HepG2 (cell line): ENCODE results near the gene CORO1C. TPM values are rescaled to one million over a fixed set of nuclear protein-coding genes. Genes with fewer than 3 reads are reported as not detected.

Source experiments
- ATAC-seq: fragments of 200-7000 bp; cut with Tn5 transposase; 3 replicates; pipeline ENCODE4 v1.9.1; 2020; ENCODE audit warnings: mild to moderate bottlenecking, moderate library complexity
- BruUV-seq: library from RNA; stranded (reverse); fragments of 400-500 nt; replicated peaks from 2 replicates; lab custom pipeline; 2021; lab: Mats Ljungman, UMichigan
- CTCF ChIA-PET: fragments of 300-600 bp; formaldehyde crosslinking; extraction: SDS; loops from one replicate; lab custom pipeline; 2021; ENCODE audit warnings: low total read pairs, inconsistent platforms, low intra/inter-chr PET ratio; lab: Yijun Ruan, JAX
- POLR2A ChIA-PET: fragments of 350-600 bp; sonication (Branson Sonifier 250); formaldehyde crosslinking; loops from one replicate; lab custom pipeline; 2020; ENCODE audit warnings: antibody characterized with exemption, inconsistent platforms; lab: Yijun Ruan, JAX
- DNase-seq: peaks from one replicate; pipeline ENCODE4 v3.0.0-alpha.2; 2015; ENCODE audit warnings: low spot score
- FAIRE-seq: peaks from 3 replicates; lab custom pipeline; 2011; peaks lifted over from hg19 to GRCh38; lab: Jason Lieb, UNC
- H2AFZ ChIP-seq: one replicate; pipeline ENCODE4 v1.6.1; 2011; ENCODE audit warnings: low read length, inconsistent platforms
- H3K27ac ChIP-seq: fragments of 300-600 bp; 3 replicates; pipeline ENCODE4 v1.8.0; 2011; ENCODE audit warnings: mixed run types, mild to moderate bottlenecking, mixed read lengths, low read length, inconsistent platforms; ENCODE audit not compliant: insufficient read depth; ENCODE audit errors: extremely low read length
- H3K27me3 ChIP-seq, 2 experiments: fragments of 200-600 bp in 1 of 2; 2 replicates in 1 of 2; 3 replicates in 1 of 2; pipeline versions ENCODE4 v1.6.0 to v1.8.0; 2011; ENCODE audit warnings: low read length in 2 of 2, mild to moderate bottlenecking in 2 of 2, moderate library complexity in 2 of 2, inconsistent platforms in 1 of 2; ENCODE audit not compliant: insufficient read depth in 2 of 2, control insufficient read depth in 1 of 2
- H3K36me3 ChIP-seq, 2 experiments: fragments of 200-600 bp in 1 of 2; replicated peaks in 1 of 2; 2 replicates in 1 of 2; 3 replicates in 1 of 2; pipeline versions ENCODE4 v1.5.1 to v1.8.0; 2011; ENCODE audit warnings: low read length in 2 of 2, inconsistent platforms in 1 of 2; ENCODE audit not compliant: insufficient read depth in 2 of 2, control insufficient read depth in 1 of 2
- H3K4me1 ChIP-seq: 2 replicates; pipeline ENCODE4 v1.5.1; 2012; ENCODE audit warnings: low read length, inconsistent platforms; ENCODE audit not compliant: insufficient read depth
- H3K4me2 ChIP-seq: 2 replicates; pipeline ENCODE4 v1.6.0; 2011; ENCODE audit warnings: low read depth, low read length, inconsistent platforms
- H3K4me3 ChIP-seq, 3 experiments: fragments of 200-600 bp in 1 of 3; sonication (generic), shearing (Covaris generic) in 1 of 3; replicated peaks in 1 of 3; 2 replicates each; pipeline ENCODE4 v1.5.1; 2011 to 2016; ENCODE audit warnings: low read length in 3 of 3, inconsistent platforms in 2 of 3, low read depth in 2 of 3, mild to moderate bottlenecking in 2 of 3, control low read depth in 1 of 3, mixed read lengths in 1 of 3; ENCODE audit not compliant: insufficient read depth in 1 of 3
- H3K79me2 ChIP-seq: one replicate; pipeline ENCODE4 v1.6.1; 2011; ENCODE audit warnings: low read length, inconsistent platforms; ENCODE audit not compliant: insufficient read depth
- H3K9ac ChIP-seq: 2 replicates; pipeline ENCODE4 v1.6.0; 2011; ENCODE audit warnings: mild to moderate bottlenecking, low read depth, low read length, inconsistent platforms; ENCODE audit not compliant: insufficient read depth
- H3K9me3 ChIP-seq: 2 replicates; pipeline ENCODE4 v1.5.1; 2012; ENCODE audit warnings: mild to moderate bottlenecking, low read length
- H4K20me1 ChIP-seq: 2 replicates; pipeline ENCODE4 v1.6.0; 2011; ENCODE audit warnings: inconsistent platforms, mild to moderate bottlenecking, low read length, moderate library complexity; ENCODE audit not compliant: insufficient read depth
- GATAD1 ChIP-seq: IDR thresholded peaks from 2 replicates; pipeline ENCODE4 v1.6.1; 2016; ENCODE audit warnings: missing genetic modification reagents, missing compliant biosample characterization
- KDM2A ChIP-seq: sonication (generic); formaldehyde crosslinking; IDR thresholded peaks from 2 replicates; pipeline ENCODE4 v1.4.0; 2020; ENCODE audit warnings: low read depth, missing genetic modification reagents, borderline replicate concordance
- MBNL3 ChIP-seq: fragments of 250-450 bp; sonication (Bioruptor Pico); conservative IDR thresholded peaks from 2 replicates; pipeline ENCODE4 v1.8.0; 2022; ENCODE audit warnings: mild to moderate bottlenecking, inconsistent platforms
- PAX8 ChIP-seq: sonication (generic); formaldehyde crosslinking; IDR thresholded peaks from 2 replicates; pipeline ENCODE4 v1.8.0; 2022; ENCODE audit warnings: mild to moderate bottlenecking, missing genetic modification reagents, borderline replicate concordance
- RBFOX2 ChIP-seq: fragments of 200-400 bp; formaldehyde crosslinking; IDR thresholded peaks from 2 replicates; pipeline ENCODE4 v1.6.1; 2017; ENCODE audit warnings: low read depth, mild to moderate bottlenecking, low read length
- SP1 ChIP-seq, 2 experiments: fragments of 450-650 bp in 1 of 2; sonication (generic) in 1 of 2; formaldehyde crosslinking in 1 of 2; IDR thresholded peaks; 2 replicates each; pipeline versions ENCODE4 v1.4.0 to v1.6.1; 2016 to 2020; ENCODE audit warnings: missing genetic modification reagents in 1 of 2
- SP140L ChIP-seq: sonication (generic); formaldehyde crosslinking; IDR thresholded peaks from 2 replicates; pipeline ENCODE4 v1.4.0; 2020; ENCODE audit warnings: missing genetic modification reagents, borderline replicate concordance
- TAF1 ChIP-seq: sonication (generic); formaldehyde crosslinking; IDR thresholded peaks from 2 replicates; pipeline ENCODE4 v1.4.0; 2020; ENCODE audit warnings: missing genetic modification reagents
- ZBTB1 ChIP-seq: sonication (generic); formaldehyde crosslinking; IDR thresholded peaks from 2 replicates; pipeline ENCODE4 v1.4.0; 2020; ENCODE audit warnings: missing genetic modification reagents, borderline replicate concordance
- WGBS: methylation state at CpG from one replicate; pipeline ENCODE4 v1.1.6; 2017; ENCODE audit warnings: low lambda C conversion rate; 5-methylcytosine and 5-hydroxymethylcytosine counted together
- in situ Hi-C: cut with HindIII; loops from 2 replicates; pipeline ENCODE4 v1.10.0; 2017; ENCODE audit warnings: low pct_unique_long_range_greater_than_20kb; ENCODE audit not compliant: extremely low pct_ligation_motif_present
- intact Hi-C: fragments of 100-400 bp; cut with micrococcal nuclease; formaldehyde crosslinking; loops from one replicate; pipeline ENCODE4 v1.10.0; 2022; ENCODE audit not compliant: unreplicated experiment
- polyA plus RNA-seq, 8 experiments: library from polyadenylated mRNA; depleted of rRNA in 3 of 8; stranded (reverse) in 7 of 8; unstranded in 1 of 8; fragments of >200 nt; fragmentation: Illumina TruSeq in 4 of 8; extraction: Trizol in 4 of 8; gene quantifications; 2 replicates each; pipeline versions ENCODE4 v1.2.1 to v1.2.3, GENCODE V29; 2011 to 2016; ENCODE audit warnings: low read depth in 4 of 8, missing spikeins in 1 of 8, mixed read lengths in 1 of 8; ENCODE audit not compliant: insufficient read depth in 1 of 8
- total RNA-seq, 5 experiments: library from RNA; depleted of rRNA; stranded (reverse); fragments of >200 nt; fragmentation: Illumina TruSeq; extraction: Trizol; gene quantifications; 2 replicates each; pipeline ENCODE4 v1.2.3, GENCODE V29; 2016; ENCODE audit warnings: low read depth in 1 of 5
- TF ChIP-seq, protein P1 (sequence below): conservative IDR thresholded peaks from 2 replicates; pipeline ENCODE4 v1.6.1; 2018; ENCODE audit warnings: missing genetic modification reagents
- TF ChIP-seq, protein P2 (sequence below): IDR thresholded peaks from 2 replicates; pipeline ENCODE4 v1.4.0; 2020; ENCODE audit warnings: mild to moderate bottlenecking, missing genetic modification reagents
- TF ChIP-seq, protein P3 (sequence below): sonication (generic); formaldehyde crosslinking; IDR thresholded peaks from 2 replicates; pipeline ENCODE4 v1.8.1; 2022; ENCODE audit warnings: low read depth, mild to moderate bottlenecking, missing genetic modification reagents
- TF ChIP-seq, protein P4 (sequence below): IDR thresholded peaks from 2 replicates; pipeline ENCODE4 v1.6.1; 2016; ENCODE audit warnings: control low read depth

CORO1C gene
- total and polyA plus RNA-seq, 2 of the 13 experiments (the other 11 are each of a cell fraction or from before 2014, with no cell fraction given): 73.7 to 131 TPM

DNA sequence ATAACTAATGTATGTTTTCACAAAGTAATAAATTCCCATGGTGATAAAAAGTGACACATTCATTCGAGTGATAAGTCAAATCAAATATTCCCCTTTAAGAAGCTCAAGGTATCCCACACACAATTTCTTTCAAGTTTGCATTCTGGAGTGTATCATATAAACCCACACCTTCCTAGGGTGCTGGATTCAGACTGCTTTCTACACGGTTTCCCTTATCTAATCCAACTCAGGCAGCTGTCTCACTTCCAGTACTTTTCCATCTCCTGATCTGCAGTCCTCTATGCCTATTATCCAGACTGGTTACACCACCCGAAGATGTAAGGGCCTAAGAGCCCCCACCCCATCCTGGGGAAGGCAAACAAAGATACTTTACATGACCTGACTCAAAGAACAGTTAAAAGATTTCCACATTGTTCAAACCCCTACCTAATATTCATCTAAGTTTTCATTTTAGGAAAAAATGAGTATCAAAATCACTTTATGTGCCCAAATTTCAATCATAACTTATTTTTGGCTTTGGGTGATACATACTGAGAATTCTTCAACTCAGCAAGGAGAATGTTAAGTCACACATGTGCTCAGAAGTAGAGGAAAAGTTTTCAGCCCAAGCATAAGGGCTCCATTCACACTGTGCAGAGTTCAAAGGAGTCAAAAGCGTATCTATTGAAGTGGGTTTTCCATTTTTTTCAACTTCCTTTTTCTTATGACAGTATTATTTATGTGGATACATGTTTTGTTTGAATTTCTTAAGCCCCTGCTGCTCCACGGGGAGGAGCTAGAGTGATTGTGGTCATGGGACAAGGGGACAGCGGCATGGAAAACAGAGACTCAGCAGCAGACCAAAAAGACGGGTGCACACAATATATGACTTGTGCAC is 41.8 kb downstream of the CORO1C start:
- Histone ChIP-seq H2AFZ (no peak overlapping the region), H3K4me3 (peak overlapping the region; percentile 3 to 45 (median 43); a peak in 4 of 6 replicates), H3K27ac (peak overlapping the region; percentile 86), H3K9ac (peak overlapping the region; percentile 78), H3K4me2 (peak overlapping the region; percentile 83), H3K27me3 (no peaks in the 10 kb centered on the region), H3K36me3 (peaks cover 0 to 11% of the 10 kb centered on the region in 2 experiments; a peak in 3 of 5 replicates), H3K9me3 (no peaks in the 10 kb centered on the region), H3K4me1 (peaks cover 71% of the 10 kb centered on the region), H4K20me1 (no peaks in the 10 kb centered on the region; the same call in 1 of the 2 replicates), H3K79me2 (peaks cover 84% of the 10 kb centered on the region)
- peak; percentile 89 for DNase-seq
- POLR2A ChIA-PET: interaction anchor here (0.6 to 2.5 kb wide), 8 partner anchors 9 to 45 kb away, joined by 3 to 12 read pairs (median 4); no protein-coding TSS in a partner anchor
- CTCF ChIA-PET: interaction anchor here (1.5 kb wide), 1 partner anchor 114 kb away, joined by 4 read pairs; no protein-coding TSS in a partner anchor
- peak; percentile 49 for ATAC-seq
- 12% methylated on average over 7 of the region's 7 CpGs for WGBS
- intact Hi-C loops (loop anchor here (2.0 to 5.0 kb wide), 3 partner anchors 25 to 83 kb away; no protein-coding TSS in a partner anchor), in situ Hi-C loops (no loop called here)
- BruUV-seq: no TSS peak
- FAIRE-seq: peak; percentile 72
- TF ChIP-seq, protein P1, sequence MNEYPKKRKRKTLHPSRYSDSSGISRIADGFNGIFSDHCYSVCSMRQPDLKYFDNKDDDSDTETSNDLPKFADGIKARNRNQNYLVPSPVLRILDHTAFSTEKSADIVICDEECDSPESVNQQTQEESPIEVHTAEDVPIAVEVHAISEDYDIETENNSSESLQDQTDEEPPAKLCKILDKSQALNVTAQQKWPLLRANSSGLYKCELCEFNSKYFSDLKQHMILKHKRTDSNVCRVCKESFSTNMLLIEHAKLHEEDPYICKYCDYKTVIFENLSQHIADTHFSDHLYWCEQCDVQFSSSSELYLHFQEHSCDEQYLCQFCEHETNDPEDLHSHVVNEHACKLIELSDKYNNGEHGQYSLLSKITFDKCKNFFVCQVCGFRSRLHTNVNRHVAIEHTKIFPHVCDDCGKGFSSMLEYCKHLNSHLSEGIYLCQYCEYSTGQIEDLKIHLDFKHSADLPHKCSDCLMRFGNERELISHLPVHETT: no peak
- TF ChIP-seq, protein P2, sequence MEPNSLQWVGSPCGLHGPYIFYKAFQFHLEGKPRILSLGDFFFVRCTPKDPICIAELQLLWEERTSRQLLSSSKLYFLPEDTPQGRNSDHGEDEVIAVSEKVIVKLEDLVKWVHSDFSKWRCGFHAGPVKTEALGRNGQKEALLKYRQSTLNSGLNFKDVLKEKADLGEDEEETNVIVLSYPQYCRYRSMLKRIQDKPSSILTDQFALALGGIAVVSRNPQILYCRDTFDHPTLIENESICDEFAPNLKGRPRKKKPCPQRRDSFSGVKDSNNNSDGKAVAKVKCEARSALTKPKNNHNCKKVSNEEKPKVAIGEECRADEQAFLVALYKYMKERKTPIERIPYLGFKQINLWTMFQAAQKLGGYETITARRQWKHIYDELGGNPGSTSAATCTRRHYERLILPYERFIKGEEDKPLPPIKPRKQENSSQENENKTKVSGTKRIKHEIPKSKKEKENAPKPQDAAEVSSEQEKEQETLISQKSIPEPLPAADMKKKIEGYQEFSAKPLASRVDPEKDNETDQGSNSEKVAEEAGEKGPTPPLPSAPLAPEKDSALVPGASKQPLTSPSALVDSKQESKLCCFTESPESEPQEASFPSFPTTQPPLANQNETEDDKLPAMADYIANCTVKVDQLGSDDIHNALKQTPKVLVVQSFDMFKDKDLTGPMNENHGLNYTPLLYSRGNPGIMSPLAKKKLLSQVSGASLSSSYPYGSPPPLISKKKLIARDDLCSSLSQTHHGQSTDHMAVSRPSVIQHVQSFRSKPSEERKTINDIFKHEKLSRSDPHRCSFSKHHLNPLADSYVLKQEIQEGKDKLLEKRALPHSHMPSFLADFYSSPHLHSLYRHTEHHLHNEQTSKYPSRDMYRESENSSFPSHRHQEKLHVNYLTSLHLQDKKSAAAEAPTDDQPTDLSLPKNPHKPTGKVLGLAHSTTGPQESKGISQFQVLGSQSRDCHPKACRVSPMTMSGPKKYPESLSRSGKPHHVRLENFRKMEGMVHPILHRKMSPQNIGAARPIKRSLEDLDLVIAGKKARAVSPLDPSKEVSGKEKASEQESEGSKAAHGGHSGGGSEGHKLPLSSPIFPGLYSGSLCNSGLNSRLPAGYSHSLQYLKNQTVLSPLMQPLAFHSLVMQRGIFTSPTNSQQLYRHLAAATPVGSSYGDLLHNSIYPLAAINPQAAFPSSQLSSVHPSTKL (CRISPR knock-in tag): peak; percentile 54
- TF ChIP-seq, protein P3, sequence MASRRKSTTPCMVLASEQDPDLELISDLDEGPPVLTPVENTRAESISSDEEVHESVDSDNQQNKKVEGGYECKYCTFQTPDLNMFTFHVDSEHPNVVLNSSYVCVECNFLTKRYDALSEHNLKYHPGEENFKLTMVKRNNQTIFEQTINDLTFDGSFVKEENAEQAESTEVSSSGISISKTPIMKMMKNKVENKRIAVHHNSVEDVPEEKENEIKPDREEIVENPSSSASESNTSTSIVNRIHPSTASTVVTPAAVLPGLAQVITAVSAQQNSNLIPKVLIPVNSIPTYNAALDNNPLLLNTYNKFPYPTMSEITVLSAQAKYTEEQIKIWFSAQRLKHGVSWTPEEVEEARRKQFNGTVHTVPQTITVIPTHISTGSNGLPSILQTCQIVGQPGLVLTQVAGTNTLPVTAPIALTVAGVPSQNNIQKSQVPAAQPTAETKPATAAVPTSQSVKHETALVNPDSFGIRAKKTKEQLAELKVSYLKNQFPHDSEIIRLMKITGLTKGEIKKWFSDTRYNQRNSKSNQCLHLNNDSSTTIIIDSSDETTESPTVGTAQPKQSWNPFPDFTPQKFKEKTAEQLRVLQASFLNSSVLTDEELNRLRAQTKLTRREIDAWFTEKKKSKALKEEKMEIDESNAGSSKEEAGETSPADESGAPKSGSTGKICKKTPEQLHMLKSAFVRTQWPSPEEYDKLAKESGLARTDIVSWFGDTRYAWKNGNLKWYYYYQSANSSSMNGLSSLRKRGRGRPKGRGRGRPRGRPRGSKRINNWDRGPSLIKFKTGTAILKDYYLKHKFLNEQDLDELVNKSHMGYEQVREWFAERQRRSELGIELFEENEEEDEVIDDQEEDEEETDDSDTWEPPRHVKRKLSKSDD: no peak
- no peak for TF ChIP-seq GATAD1 (CRISPR knock-in tag)
- no peak for TF ChIP-seq SP1 (IDR thresholded peaks at IDR 0.05)
- no peak for TF ChIP-seq SP1 (CRISPR knock-in tag; IDR thresholded peaks at IDR 0.05)
- no peak for TF ChIP-seq MBNL3
- no peak for TF ChIP-seq ZBTB1 (CRISPR knock-in tag)
- no peak for TF ChIP-seq PAX8 (CRISPR knock-in tag)
- 0 out of 2 replicates have a peak, but pooled peaks have one; percentile 25 for TF ChIP-seq RBFOX2
- TF ChIP-seq KDM2A (CRISPR knock-in tag): no peak
- TF ChIP-seq, protein P4, sequence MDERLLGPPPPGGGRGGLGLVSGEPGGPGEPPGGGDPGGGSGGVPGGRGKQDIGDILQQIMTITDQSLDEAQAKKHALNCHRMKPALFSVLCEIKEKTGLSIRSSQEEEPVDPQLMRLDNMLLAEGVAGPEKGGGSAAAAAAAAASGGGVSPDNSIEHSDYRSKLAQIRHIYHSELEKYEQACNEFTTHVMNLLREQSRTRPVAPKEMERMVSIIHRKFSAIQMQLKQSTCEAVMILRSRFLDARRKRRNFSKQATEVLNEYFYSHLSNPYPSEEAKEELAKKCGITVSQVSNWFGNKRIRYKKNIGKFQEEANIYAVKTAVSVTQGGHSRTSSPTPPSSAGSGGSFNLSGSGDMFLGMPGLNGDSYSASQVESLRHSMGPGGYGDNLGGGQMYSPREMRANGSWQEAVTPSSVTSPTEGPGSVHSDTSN (CRISPR knock-in tag): no peak
- TF ChIP-seq SP140L (CRISPR knock-in tag): 0 out of 2 replicates have a peak, but pooled peaks have one; percentile 43
- TF ChIP-seq TAF1 (CRISPR knock-in tag): peak; percentile 30; the same call in 1 of the 2 replicates
